ENCODE results near the gene CHSY1. TPM values are rescaled to one million over a fixed set of nuclear protein-coding genes. Genes with fewer than 3 reads are reported as not detected.
"Not testable (repeated sequence)": the region's sequence is repeated elsewhere in the genome, so short reads cannot be mapped to it uniquely, and the experiment has no call there.

Gene CHSY1, protein sequence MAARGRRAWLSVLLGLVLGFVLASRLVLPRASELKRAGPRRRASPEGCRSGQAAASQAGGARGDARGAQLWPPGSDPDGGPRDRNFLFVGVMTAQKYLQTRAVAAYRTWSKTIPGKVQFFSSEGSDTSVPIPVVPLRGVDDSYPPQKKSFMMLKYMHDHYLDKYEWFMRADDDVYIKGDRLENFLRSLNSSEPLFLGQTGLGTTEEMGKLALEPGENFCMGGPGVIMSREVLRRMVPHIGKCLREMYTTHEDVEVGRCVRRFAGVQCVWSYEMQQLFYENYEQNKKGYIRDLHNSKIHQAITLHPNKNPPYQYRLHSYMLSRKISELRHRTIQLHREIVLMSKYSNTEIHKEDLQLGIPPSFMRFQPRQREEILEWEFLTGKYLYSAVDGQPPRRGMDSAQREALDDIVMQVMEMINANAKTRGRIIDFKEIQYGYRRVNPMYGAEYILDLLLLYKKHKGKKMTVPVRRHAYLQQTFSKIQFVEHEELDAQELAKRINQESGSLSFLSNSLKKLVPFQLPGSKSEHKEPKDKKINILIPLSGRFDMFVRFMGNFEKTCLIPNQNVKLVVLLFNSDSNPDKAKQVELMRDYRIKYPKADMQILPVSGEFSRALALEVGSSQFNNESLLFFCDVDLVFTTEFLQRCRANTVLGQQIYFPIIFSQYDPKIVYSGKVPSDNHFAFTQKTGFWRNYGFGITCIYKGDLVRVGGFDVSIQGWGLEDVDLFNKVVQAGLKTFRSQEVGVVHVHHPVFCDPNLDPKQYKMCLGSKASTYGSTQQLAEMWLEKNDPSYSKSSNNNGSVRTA
- total RNA-seq (2014; rRNA removed; shearing (Covaris generic)): 21.9 and 22.4 TPM in 2 replicates

DNA sequence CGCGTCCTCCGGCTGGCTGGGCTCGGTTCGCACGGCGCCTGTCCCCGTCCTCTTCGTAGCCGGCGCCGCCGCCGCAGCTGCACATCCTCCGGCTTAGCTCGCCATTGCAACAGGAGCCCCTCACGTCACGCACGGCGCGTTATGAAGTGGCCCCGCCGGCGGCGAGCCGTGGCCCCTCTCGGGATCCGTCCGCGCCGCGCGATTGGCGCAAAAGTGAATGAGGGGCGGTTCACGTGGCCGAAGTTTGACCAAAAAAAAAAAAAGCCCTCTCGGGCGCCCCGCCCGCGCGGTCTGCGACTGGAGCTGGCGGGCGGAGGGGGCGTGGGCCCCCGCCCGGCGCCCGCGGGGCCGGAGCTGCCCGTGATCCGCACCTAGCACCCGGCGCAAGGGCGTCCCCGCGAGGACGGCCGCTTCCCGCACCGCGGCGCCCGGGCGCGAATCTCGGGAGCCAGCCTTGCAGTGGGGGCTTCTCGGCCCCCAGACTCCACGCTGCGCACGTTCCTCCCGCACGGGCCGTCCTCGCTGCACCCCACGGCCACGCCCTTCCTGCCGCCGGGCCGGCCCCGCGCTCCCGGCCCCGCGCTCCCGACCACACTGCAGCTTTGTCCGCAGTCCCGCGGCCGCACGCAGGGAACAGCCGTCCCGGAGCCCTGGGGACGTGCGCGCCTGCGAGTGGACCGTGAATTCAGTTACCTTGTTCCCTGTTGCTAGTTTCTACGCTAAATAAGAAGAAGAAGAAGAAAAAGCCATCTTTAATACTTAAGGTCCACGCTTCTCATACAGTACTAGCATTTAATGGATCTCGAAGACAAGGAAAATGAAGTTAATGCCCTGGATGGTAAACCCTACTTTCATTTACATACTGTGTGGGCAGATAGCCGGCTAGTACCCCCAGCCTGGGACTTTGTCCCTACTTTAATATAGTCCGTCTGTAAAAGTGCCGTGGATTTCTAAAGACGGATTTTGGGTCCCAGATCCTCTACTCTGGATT is at the start of gene CHSY1:
CHSY1 (minus strand) TSS at position 219 of the 991 bp plus-strand sequence. CDS start 592 bp downstream, outside the sequence.
- DNase-seq (ENCODE audit: low spot score): peak; percentile 67

DNA sequence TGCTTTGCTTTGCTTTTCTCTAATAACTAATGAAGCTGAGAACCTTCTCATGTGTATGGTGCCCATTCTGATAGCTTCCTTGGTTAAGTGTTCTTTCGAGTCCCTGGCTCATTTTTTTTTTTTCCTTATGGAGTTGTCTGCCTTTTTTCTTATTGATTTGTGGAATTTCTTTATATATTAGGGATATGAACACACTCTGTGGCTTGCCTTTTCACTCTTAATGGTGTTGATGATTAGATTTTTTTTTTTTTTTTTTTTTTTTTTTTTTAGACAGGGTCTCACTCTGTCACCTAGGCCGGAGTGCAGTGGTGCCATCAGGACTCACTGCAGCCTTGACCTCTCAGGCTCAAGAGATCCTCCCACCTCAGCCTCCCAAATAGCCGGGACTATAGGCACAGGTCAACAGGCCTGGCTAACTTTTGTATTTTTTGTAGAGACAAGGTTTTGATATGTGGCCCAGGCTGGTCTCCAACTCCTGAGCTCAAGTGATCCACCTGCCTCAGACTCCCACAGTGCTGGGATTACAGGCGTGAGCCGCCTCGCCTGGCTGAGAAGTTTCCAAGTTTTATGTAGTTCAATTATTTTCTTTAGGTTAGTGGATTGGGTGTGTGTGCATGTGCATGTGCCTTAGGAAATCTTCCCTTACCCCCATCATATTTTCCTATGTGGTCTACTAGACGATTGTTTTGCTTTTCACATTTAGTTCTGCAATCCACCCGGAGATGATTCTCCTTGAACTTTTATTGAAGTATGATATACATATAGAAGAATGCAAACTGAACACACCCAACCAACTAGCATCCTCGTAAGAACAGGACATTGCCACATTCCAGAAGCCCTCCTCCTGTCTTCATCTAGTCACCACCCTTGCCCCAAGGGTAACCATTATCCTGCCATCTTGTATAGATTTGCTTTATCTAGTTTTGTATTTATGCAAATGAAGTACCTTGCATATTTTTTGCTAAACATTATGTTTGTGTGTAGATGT is 44.9 kb upstream of the CHSY1 start:
- peak; percentile 25 for DNase-seq (ENCODE audit: low spot score)

DNA sequence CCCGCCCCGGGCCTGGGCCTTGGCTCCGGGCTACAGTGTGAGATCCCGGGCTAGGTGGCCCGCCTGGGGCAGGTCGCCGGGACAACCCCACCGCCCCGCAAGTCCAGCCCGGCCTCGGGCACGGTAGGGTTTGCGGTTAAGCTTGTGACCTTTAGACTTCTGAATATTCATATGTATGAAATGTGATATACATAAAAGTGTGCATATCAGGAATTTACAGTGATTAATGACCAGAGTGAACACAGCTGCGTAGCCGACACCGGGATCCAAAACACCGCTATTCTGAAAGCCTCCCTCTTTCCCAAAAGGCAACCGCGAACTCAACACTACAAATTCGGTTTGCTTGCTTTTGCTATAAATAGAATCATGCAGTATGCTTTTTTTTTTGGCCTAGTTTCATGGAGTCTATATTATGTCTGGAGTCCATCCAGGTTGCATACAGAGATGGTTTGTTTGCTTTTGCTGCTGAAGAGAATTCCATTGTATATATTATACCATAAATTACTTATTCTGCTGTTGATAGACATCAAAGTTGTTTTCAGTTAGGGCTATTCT is 43.8 kb upstream of the CHSY1 start:
- DNase-seq (ENCODE audit: low spot score): no peak

DNA sequence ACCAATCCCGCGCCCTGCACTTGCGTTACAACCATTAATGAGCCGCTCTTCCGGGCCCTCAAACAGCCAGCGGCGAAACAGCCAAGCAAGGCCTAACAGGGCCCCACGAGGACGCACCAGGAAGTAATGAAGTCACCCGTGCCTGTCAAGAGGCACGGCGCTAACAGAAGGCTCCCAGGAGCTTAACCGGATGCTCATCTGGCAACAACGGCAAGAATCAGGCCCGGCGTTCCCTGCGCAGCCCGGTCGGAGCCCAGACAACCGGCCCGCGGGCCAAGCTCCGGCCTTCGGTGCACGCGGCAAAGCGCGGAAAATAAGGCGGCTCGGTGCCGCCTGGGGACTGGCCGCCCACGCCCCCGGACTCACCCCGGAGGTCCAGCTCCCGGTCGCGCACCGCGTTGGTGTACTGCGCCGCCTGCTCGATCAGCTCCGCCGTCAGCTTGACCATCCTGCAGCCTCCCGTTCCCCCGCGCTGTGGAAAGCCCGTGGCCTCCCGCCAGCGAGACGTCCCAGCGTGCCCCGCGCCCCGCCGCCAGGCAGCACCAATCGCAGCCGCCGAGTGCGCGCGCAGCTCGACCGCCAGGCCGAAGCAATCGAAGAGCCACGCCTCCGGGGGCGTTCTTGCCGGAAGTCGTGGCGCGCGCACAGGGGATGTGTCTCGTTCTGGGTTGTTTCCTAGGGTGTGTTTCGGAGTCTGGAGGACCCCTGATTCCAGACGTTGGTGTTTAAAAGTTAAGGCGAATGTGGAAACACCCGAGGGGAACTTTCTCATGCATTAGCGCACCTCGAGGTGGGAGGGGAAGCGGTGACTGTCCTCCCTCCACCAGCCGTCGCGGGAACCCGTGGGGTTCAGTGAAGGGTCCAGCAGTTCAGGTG is 43.1 kb upstream of the CHSY1 start, which contains the start of gene SNRPA1:
SNRPA1 (minus strand) TSS at position 518 of the 876 bp plus-strand sequence; CDS start at position 448, 70 bp downstream.
- peak; percentile 85 for DNase-seq (ENCODE audit: low spot score)

DNA sequence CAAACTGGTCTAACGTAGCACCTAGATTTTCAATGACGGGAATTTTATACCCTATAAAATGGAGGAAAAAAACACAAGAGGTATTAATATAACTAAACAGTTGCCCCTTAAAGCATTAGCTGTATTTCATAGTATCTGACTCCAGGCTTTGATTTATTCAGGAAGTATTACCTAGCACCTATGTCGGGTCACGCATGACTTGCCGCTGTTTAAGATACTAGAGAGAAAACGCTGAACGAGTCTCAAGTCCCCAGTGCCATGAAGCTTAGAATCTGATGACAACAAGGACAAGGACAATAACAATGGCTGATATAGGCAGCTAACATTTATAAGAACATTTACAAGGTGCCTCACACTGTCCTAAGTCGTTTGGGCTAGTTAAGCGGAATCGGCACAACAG is 41.3 kb upstream of the CHSY1 start:
- DNase-seq (ENCODE audit: low spot score): no peak

DNA sequence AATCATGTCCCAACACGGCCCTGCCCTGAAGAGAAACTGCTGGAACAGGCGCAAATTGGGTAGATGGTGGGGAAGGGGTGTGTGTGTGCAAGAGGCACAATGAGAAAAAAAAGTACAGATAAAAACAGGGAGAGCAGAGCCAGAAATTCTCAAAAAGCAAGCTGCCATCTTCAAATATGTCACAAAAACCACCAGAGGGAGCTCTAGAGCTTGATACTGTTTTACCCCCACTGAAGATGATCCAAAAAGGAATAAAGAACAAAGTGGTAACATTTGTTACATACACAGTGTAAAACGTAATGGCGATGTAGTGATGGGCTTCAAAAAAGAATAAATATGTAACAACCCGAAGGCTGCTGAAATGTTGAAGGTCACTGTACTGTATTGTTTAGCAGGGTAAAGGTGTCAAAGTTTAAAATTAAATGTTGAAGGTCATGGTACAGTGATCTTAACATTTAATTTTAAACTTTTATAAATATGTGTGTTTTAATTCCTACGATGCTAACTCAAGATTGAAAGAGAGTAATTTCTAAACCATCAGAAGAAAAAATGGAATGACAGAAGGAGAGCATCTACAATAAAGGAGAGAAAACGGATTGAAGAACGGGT is 37.2 kb upstream of the CHSY1 start:
- DNase-seq (ENCODE audit: low spot score): peak; percentile 45

DNA sequence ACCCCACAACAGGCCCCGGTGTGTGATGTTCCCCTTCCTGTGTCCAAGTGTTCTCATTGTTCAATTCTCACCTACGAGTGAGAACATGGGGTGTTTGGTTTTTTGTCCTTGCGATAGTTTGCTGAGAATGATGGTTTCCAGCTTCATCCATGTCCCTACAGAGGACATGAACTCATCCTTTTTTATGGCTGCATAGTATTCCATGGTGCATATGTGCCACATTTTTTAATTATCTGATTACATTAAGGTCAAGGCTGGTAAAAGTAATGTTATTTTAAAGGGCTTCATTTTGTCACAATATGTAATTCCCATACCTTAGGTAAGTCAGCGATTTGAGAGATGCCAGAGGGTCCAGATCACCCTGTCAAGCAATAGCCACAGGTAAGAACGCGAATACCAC is 35.5 kb upstream of the CHSY1 start:
- DNase-seq (ENCODE audit: low spot score): not testable (repeated sequence)

DNA sequence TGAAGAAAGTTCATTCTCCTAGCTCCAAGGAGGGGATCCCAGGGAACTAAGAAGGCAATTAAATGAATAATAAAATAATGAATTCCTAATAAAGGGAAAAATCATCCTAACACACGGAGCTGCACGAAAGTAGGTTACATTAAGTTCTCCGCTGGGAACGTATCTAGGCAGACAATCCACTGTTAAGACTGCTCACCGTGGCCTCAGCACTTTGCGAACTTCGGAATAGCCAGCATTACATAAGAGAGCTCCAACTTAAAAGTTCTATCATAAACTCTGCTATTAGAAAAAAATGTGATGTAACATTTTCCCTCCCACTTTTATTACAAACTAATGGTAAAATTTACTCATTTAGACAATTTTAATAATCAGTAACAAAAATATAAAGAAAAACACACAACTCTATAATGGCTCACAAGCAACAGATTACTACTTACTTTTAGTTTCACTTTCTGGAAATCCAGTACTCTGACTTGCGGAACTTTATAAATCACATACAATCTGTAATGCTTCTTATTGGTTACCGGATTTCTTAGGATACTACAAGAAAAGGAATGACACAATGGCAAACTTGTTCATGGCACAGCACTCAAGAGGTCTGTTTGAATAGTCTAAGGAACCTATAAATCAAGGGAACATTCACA is 34.7 kb upstream of the CHSY1 start:
- no peak for DNase-seq (ENCODE audit: low spot score)

DNA sequence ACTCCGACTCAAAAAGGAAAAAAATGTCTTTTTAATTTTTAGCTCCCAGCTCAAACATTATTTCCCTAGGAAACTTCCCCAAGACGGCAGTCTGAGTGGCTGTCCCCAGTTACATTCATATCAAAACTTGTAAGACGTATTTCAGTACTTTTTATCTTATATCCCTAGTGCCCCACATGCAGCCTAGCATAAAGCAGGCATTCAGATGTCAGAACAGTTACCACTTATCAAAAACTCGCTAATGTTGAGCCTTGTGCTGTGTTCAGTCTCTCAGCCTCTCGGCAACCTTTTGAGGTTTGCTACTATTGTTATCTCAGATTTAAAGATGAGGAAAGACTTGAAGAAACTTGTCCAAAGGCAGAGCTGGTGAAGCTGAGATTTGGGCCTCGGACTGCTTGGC is 32.1 kb upstream of the CHSY1 start:
- DNase-seq (ENCODE audit: low spot score): no peak

DNA sequence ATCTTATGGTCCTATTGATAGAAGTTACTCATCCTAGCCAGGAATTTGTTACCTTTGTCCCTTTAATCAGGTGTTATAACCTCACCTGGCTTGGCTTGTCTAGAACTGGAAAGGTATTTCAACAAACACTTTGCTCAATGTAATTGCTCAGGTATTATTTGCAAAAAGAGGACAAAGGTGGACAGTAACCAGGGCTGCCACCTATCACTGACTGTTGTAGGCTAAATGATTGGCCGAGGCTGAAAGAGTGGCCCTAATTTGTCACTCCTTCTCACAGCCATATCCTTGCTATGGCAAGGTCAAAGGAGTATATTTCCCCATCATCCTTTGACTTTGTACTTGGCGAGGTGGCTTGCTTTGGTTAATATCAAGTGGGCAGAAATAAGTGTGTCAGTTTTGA is 28.2 kb upstream of the CHSY1 start:
- no peak for DNase-seq (ENCODE audit: low spot score)

DNA sequence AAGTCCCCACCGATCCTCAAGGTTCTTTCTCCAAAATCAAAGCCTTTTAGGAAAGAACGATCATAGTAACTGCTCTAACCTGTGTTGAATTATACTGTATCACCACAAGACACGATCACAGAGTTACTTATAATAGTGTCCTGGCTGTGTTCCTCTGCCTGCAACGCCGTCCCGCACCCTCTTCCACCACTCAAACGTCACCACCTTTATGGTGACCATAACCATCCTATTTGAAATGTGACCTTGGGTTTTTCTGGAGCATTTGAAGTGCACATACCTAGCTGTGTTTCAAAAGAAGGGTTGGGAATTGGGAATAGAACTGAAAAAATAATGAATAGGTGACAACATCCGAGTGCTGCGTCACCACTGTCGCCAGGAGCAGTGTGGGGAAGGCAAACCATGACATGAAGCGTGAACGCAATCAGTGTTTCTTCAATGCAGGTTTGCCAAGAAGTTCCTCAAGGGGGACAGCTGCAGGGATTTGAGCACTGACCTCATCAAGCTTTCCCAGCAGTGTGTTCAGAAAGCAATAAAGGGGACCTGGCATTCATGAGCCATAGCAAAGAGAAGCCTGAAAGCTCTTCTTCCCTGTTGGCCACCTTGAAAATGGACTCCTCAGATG is 26.2 kb upstream of the CHSY1 start:
- DNase-seq (ENCODE audit: low spot score): no peak

DNA sequence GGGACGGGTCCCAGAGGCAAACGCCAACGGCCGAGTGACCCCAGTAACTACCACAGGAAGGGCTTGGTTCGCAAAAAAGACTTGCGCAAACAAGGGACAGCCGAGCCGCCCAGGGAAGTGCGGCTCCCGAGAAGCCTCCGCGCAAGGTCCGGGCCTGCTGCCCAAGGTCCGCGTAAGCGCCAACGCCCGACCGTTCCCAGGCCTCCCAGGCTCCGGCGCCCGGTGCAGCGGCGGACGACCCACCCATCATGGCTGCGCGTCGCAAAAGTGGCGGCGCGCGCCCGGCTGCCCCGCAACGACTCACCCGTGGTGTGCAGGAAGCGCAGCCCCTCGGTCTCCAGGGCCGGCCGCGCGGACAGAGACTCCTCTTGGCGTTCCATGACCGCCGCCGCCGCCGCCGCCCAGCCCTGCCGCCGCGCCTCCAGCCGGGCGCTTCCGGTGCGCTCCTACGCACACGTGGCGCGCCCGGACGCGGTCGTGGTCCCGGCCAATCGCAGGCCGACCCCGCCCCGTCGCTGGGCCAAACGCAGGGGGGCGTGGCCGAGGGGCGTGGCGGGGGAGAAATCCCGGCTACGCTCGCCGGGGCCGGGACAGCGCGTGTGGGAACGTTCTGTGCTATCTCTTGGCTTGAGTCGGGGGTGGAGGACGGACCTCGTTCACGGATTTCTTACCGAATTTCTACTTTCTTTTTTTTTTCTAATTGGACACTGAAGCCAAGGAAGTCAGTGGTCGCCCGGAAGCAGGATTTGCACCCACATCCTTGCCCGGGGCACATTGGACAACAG is 25.4 kb upstream of the CHSY1 start, which contains the start of gene SELENOS:
SELENOS (minus strand) TSS at position 448 of the 785 bp plus-strand sequence; CDS start at position 380, 68 bp downstream.
- DNase-seq (ENCODE audit: low spot score): peak; percentile 64

DNA sequence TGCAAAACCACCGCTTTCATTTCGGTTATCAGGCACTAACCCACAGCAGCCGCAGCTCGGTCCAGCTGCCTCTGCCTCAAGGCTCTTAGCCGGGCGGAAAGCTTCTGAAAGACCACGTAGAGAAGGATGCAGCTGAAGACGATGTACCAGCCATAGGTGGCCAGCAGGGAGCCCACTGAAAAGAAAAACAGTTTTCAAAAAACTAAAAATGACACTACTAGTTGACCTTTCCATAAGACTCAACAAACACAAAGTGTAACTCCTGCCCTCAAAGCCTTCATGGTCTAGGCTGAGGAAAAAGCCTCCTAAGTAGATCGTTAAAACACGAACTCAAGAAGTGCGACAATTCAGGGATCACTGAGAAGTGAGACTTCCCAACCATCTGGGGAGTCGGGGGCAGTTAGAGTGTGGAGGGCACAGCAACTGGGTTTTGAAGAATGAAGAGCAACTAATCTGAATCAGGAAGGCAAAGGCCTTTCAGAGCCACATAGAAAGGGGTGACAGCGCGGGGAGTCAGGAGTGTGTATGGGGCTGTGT is 24.7 kb upstream of the CHSY1 start:
- DNase-seq (ENCODE audit: low spot score): no peak

DNA sequence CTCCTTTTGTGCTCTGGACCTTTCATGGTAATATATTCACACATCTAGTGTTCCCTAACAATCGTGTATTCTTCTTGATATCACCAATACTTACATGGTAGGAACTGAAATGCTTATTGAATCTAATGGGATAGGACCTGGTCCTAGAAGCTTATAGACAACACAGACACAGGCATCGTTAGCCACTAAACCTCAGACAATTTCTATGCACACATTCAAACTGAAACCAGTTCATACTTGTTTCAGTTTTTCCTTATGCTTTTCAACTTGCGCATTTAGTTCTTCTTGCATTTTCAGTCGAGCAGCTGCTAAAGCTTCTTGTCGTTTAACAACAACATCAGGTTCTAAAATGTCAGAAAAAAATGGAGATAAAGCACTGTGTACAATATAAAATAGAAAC is 23.2 kb upstream of the CHSY1 start:
- DNase-seq (ENCODE audit: low spot score): no peak

DNA sequence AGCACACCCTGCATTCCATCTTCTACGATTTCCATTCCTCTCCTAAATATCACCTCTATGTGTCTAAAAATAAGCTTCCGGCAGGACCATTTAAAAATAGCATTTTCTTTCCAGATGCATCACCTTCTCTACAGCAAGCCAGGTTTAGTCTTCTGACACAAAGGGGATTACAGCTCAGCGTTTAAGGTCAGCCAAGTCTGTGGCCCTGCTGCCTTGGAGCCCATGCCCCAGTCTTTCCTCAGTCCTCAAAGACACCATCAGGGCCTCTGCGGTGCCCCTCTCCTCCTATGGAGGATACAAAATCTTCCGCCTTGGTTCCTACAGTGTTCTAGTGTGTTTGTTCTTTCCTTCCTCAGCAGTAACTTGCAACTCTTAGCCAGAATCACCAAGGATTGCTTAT is 21.7 kb upstream of the CHSY1 start:
- DNase-seq (ENCODE audit: low spot score): no peak

DNA sequence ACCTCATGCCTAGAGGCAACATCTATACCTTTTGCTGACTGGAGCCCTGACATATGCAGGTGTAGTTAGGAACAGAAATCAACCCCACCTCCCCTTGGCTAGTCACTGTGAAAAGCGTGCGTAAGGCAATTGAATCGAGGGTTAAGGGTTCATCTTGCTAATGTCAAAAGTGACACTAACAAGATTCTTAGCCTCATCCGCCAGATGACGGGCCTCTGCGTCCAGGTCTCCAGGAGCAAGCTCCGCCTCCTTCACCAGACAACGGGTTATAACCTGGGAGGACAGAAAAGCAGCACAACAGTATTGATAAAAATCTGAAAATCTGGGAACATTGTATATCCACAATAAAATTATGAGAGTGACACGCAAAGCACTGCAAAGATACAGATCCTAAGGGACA is 20.7 kb upstream of the CHSY1 start:
- no peak for DNase-seq (ENCODE audit: low spot score)

All from A172 (cell line).